Uterus (tissue), 2 donors: Measurements from ENCODE around the gene DNAJC6.

Experiments used
- POLR2A ChIP-seq, 2 donors: fragments of 450-650 bp; IDR thresholded peaks; one replicate each; pipeline ENCODE4 v1.6.1; 2016; ENCODE audit warnings: antibody characterized with exemption in 2 of 2, mild to moderate bottlenecking in 1 of 2, moderate library complexity in 1 of 2
- TF ChIP-seq, protein P1 (sequence below), 4 experiments: fragments of 200-600 bp in 2 of 4; fragments of 450-650 bp in 2 of 4; sonication (generic) in 2 of 4; IDR thresholded peaks; one replicate each; pipeline ENCODE4 v1.5.1; 2016 to 2019; ENCODE audit warnings: antibody characterized with exemption in 4 of 4, mild to moderate bottlenecking in 2 of 4, moderate library complexity in 1 of 4

GRCh38 chr1:65442442-65442841 is 133.1 kb downstream of the DNAJC6 start:
- no peak for TF ChIP-seq POLR2A (IDR thresholded peaks at IDR 0.05)
- TF ChIP-seq, protein P1, sequence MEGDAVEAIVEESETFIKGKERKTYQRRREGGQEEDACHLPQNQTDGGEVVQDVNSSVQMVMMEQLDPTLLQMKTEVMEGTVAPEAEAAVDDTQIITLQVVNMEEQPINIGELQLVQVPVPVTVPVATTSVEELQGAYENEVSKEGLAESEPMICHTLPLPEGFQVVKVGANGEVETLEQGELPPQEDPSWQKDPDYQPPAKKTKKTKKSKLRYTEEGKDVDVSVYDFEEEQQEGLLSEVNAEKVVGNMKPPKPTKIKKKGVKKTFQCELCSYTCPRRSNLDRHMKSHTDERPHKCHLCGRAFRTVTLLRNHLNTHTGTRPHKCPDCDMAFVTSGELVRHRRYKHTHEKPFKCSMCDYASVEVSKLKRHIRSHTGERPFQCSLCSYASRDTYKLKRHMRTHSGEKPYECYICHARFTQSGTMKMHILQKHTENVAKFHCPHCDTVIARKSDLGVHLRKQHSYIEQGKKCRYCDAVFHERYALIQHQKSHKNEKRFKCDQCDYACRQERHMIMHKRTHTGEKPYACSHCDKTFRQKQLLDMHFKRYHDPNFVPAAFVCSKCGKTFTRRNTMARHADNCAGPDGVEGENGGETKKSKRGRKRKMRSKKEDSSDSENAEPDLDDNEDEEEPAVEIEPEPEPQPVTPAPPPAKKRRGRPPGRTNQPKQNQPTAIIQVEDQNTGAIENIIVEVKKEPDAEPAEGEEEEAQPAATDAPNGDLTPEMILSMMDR (IDR thresholded peaks at IDR 0.05) = no peak
